Epithelial cell of proximal tubule (primary cell): Measurements from ENCODE around the gene SERAC1. TPM values are rescaled to one million over a fixed set of nuclear protein-coding genes. Genes with fewer than 3 reads are reported as not detected.

Experiments used
- DNase-seq: peaks from one replicate; pipeline ENCODE4 v3.0.0-alpha.2; 2011; ENCODE audit warnings: low read depth
- H3K4me3 ChIP-seq: 2 replicates; pipeline ENCODE4 v1.5.1; 2011; ENCODE audit warnings: low read depth, mild to moderate bottlenecking, low read length
- total RNA-seq: library from RNA; depleted of rRNA; stranded (reverse); fragments of >200 nt; gene quantifications from 2 replicates; pipeline ENCODE4 v1.2.3, GENCODE V29; 2015
- TF ChIP-seq, protein P1 (sequence below): conservative IDR thresholded peaks from 2 replicates; pipeline ENCODE4 v1.5.1; 2012; ENCODE audit warnings: low read depth, mild to moderate bottlenecking, low read length

The SERAC1 gene
- total RNA-seq, 1 donor from 2014 or later, result 5.1 TPM

DNA sequence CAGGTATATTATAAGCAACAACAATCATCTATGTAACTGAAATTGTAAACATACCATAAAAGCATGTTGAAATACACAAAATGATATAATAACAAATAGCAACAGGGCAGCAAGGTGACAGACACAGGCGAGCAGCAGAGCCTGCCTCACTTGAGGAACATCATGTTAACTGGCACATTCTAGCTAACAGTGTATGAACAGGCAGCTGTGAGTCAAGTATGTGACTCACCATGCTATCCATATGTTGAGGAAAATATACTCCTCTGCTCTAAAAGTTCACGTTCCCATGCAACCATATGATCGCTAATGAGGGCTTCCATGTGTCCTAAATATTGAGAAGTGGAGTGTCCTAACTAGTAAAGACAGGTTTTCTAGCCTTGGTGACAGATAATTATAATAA is 18.4 kb downstream of the SERAC1 start:
- no peak for DNase-seq
- no peak overlapping the region for H3K4me3 ChIP-seq
- TF ChIP-seq, protein P1, sequence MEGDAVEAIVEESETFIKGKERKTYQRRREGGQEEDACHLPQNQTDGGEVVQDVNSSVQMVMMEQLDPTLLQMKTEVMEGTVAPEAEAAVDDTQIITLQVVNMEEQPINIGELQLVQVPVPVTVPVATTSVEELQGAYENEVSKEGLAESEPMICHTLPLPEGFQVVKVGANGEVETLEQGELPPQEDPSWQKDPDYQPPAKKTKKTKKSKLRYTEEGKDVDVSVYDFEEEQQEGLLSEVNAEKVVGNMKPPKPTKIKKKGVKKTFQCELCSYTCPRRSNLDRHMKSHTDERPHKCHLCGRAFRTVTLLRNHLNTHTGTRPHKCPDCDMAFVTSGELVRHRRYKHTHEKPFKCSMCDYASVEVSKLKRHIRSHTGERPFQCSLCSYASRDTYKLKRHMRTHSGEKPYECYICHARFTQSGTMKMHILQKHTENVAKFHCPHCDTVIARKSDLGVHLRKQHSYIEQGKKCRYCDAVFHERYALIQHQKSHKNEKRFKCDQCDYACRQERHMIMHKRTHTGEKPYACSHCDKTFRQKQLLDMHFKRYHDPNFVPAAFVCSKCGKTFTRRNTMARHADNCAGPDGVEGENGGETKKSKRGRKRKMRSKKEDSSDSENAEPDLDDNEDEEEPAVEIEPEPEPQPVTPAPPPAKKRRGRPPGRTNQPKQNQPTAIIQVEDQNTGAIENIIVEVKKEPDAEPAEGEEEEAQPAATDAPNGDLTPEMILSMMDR, result no peak

DNA sequence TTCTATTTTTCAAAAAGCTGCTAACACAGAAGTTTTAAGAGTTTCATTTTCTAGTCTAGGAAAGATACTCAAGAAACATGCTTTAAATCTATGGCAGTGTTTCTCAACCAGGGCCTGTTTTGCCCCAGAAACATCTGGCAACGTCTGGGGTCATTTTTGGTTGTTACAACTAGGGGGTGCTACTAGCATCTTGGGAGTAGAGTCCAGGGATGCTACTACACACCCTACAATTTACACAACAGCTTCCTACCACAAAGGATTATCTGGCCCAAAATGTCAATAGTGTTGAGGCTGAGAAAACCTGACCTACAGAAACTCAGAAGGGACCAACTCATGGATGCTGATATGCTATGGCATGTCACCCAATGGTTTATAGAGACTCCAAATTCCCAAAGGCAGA is 24.4 kb downstream of the SERAC1 start:
- H3K4me3 ChIP-seq, result no peak overlapping the region
- DNase-seq, result no peak
- TF ChIP-seq, protein P1, result peak; percentile 68

DNA sequence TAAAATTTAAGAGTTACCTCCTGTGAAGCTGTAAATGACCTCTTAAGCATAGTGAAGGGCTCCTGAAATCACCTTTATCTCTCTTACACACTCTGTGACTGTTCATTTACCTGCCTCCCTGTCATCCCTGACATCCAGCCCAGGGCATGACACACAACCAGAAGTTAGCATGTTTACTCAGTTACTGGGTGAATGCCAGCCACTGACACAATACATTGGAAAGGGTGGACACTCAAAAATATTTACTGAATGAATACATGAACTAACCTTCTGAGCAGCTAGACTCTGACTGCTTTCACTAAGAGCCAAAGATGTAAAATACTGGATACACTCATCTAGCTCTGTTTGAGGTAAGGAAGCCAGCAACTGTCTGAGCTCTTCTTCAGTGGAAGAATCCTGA is 25.3 kb downstream of the SERAC1 start:
- no peak for DNase-seq
- no peak overlapping the region for H3K4me3 ChIP-seq
- TF ChIP-seq, protein P1, result no peak

DNA sequence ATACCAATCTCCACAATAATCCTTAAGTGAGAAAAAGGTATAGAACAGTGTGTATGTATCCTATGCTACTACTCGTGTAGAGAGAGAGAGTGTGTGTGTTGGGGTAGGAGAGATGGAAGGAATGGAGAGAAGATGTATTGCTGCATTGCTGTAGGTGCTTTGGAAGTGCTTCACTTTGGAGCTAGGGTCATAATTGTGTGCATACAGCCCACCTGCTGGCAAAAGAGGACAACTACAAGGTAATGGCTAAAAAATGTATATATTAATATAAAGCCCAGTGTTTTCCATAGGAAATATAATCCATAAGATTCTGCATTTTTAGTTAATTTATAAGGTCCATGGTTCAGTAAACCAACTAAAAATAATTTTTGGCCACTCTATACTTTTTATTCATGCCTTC is 36.1 kb downstream of the SERAC1 start:
- no peak overlapping the region for H3K4me3 ChIP-seq
- TF ChIP-seq, protein P1, result peak; percentile 52
- DNase-seq, result no peak

DNA sequence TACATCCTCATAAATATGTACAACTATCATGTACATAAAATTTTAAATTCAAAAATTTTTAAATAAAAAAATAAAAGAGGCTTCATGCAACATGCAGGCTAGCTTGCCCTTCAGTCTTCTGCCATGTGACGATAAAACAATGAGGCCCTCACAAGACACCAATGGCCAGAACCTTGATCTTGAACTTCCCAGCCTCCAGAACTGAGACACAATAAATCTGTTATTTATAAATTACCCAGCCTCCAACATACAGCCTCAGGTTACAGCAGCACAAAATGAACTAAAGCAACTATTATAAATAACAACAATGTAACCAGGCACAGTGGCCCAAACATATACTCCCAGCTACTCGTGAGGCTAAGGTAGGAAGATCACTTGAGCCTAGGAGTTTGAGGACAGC is 42.8 kb downstream of the SERAC1 start:
- TF ChIP-seq, protein P1, result no peak
- DNase-seq, result no peak
- H3K4me3 ChIP-seq, result no peak overlapping the region

DNA sequence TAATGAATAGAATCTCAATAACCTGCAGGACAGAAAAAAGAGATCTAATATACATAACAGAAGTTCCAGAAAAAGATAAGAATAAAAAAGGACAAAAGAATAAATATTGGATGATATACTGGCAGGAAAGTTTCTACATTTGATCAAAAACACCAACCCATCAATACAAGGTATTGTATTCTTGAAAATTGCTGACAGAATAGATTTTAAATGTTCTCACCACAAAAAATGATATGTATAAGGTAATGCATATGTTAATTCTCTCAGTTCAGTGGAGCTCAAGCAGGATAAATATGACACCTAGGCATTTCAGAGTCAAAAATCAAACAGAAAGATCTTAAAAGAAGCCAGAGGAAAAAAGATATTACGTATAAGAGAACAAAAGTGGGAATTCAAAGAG is 43.8 kb downstream of the SERAC1 start:
- no peak overlapping the region for H3K4me3 ChIP-seq
- TF ChIP-seq, protein P1, result no peak
- no peak for DNase-seq

DNA sequence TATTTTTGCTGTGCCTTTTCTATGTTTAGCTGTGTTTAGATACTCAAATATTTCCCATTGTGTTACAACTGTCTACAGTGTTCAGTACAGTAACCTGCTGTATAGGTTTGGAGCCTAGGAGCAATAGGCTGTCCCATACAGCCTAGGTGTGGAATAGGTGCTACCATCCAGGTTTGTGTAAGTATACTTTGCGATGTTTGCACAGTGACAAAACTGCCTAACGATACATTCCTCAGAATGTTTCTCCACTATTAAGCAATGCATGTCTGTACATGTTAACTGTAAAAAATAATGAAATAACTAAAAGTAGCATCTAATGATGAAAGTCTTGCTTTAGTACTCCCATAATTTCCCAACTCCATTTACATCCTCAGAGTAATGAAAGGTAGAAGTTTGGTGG is 46.0 kb downstream of the SERAC1 start:
- no peak for DNase-seq
- no peak overlapping the region for H3K4me3 ChIP-seq
- TF ChIP-seq, protein P1, result no peak
